HG03025 (cell line): Measurements from ENCODE around the gene DAAM1.

Experiments used
- ATAC-seq: cut with Tn5 transposase; IDR thresholded peaks from one replicate; pipeline ENCODE4 v1.9.1; 2021; ENCODE audit warnings: mild to moderate bottlenecking, moderate library complexity; ENCODE audit not compliant: unreplicated experiment, low FRiP score

Gene DAAM1

DNA sequence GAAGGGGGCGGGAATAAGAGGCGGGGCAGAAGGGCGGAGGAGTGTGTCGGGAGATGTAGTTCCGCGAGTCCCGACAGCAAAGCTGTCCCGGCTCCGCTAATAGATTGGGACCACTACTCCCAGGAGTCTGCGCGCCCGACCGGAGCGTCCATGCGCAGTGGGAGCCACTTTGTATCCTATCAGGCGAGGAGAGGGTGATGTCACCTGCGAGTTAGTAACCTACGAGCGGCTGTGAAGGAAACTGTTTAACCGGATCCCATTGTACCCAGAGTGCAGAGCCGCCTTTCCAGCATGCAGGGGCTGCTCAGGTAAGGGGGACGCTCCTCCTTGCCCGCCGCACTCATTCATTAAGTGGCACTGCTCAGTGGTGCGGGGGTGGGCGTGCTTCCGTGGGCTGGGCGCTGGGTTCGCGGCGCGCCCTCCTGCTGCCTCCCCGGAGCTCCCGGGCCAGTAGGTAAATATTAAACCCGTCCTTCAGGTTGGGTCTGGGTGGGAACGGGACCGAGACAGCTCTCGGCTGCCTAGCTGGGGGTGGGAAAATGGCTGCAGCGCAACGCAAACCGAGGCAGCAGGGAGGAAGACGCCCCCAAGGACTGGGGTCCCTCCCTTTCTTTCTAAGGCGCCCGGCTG is at the start of gene DAAM1:
Gene DAAM1 (plus strand): TSS at position 207 of the 630 bp plus-strand sequence. CDS start 74,811 bp downstream, outside the sequence.
- ATAC-seq: peak; percentile 89

DNA sequence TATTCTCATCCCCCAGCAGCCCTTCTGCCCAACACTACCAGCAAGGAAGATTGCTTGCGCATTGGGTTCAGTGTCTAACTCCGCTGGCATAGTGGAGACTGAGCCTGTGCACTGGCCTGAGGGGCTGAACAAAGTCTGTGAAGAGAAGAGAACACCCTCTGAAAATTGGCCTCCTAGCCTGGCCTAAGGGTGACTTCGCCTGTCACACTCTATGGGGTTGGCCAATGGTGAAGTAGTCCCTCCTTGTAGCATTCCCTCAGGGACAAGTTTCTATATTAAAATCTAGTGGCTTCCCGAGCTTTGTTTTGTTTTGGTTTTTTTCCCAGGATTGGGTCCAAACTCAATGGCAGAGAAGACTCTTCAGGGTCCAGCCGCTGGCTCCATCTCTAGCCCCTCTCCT is 49.1 kb upstream of the DAAM1 start:
- no peak for ATAC-seq

DNA sequence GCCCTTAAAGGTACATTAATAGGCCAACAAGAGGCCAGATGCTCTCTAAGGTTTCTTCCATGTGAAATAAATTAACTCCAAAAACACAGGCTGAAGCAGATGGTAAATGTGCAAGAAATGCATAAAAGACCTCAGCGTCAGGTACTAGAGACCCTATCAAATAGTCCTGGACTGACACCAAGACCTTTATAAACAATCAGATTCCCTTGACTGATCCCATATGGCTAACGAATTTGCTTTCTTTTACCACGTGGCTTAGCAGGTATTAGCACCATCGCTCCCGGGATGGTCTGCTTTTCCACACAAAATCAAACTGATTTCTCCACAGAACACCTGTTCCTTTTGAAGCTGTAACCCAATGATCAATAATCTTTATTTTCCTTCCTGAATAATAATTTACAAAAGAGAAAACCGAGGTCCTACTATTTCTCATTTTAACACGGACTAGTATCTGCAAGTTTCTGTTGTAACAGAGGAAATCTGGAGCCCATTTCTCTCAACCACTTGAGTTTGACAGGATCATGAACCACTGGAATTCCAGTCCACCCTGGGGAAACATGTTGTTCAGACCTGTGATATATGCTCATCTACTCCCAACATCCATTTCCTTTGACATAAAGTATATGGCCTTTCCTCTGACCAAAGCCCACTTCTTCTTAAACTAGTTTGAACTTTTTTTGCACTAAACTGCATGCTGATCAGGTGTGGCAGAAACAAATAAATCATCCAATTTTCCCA is 48.2 kb upstream of the DAAM1 start:
- no peak for ATAC-seq

DNA sequence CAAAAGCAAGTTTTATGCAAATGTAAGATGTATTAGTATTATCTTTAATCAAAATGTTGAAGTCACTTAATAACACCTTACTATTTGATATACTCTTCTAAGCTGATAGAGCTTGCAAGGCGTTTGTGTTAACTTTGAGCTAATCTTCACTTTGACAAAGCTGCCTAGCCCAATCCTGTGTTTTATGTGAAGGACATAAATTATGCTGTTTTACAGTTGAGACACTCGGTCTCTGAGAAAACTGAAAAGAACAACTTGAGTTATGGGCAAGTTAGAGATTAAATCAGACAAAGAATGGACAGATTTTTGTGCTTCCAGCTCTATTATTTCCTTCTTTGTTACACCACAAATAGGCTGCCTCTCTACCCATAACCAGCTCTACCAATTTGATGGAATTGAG is 42.0 kb upstream of the DAAM1 start:
- no peak for ATAC-seq

DNA sequence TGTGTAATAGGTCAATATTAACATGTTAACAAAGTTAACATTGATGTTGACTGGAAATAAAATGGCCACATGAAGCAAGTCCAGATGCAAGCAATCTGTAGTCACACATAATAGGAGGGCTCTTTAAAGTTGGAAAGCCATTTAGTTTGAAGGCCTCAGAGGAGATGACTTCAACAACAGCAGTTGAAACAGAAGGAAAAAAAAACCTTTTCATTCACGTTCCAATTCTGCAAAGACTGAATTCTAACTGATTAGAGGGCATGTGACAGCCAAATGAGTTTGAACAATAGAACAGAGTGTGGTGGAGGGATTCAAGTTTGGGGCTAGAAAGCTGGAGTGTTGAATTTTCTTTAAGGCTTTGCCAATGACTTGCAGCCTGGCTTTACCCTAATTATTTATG is 41.5 kb upstream of the DAAM1 start:
- ATAC-seq: no peak

DNA sequence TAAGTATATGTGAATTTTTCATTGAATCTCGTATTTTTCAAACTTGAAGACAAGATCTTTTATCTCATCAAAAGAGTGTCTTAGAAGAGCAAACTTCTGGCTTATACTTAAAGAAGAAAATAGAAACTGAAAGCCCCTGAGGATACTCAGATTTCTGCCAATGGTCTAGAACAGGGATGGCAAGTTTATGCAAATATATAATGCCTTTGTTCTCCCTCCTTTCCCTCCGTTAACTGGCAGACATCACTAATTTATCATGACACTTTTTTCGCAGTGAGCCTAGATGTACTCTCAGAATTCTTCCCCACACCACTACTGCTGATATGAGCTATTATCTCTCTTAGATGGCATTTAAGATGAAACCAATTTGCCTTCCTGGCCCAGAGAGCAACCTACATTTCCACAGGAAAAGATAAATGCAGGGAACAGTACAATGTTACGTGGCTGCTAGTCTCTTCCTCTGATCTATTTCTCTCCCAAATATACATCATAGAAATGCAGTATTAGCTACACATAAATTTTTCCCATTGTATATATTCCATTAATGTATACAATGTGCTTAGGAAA is 40.0 kb upstream of the DAAM1 start:
- ATAC-seq: peak; percentile 82

DNA sequence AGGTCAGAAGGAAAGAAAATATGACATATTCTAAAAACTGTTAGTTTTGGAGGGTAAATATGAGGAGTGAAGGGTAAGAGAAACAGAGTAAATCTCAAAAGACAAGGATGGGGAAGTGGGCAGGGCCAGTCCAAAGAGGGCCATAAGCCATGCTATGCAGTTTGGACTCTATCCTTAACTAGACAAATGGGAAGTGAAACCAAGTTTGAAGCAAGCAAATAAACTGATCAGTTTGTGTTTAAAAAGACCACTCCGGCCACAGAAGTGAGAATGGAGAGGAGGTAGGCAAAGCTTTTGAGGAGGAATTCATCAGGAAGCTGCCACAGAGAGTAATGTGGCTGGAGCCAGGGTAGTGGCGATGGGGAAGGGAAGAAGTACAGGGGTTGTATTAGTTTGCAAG is 37.5 kb upstream of the DAAM1 start:
- ATAC-seq: peak; percentile 71

DNA sequence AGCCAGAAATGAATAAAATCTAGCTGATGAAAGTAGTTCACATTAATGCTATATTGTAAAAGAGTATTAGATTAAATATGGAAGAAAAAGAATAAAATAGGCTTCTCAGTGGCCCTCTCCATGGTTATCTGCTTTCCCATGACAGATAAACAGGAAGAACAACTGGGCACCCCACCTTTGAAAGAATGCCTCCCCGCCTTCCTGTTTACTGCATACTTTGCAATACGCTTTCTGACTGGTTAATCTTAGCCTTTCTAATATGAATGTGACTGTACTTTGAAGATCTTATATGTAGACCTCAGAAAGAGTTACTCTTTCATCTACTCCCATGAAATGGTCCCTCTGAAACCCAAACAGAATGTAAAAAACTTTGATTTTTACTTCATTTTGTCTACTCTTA is 34.1 kb upstream of the DAAM1 start:
- ATAC-seq: no peak

DNA sequence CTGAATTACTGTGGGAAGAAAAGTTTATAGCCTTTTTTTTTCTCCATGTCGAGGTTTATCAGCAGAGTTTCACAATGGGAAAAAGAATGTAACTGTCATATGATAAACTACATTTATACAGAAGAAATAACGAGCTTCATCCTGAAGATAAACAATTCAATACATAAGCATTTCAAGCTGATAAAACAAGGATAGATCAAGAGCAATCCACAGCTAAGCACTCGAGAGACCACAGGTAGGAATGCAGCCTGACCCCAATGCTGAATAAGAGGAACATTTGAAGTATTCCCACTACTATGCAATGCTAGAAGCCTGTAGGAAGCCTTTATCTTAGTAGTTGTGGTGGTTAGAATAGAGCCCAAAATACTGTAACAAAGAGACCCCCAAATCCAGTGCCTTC is 32.6 kb upstream of the DAAM1 start:
- no peak for ATAC-seq

DNA sequence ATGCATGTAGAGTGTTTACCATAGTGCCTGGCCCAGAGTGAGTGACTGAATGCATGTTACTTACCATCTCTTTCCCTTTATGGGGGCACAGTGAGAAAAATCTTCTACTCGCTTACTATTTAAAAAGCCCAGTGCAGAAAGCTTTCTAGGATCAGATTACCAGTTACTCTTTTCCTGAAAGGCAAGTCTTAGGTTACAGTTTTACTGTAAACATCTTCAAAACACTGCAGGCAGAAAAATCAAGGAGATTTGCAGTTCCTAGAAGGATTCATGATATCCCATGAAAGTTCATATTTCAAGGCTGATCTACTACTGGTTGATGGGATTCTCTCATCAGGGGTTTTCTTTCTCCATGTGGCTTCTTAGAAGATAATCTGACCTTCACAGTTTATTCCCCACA is 29.3 kb upstream of the DAAM1 start:
- ATAC-seq: no peak

DNA sequence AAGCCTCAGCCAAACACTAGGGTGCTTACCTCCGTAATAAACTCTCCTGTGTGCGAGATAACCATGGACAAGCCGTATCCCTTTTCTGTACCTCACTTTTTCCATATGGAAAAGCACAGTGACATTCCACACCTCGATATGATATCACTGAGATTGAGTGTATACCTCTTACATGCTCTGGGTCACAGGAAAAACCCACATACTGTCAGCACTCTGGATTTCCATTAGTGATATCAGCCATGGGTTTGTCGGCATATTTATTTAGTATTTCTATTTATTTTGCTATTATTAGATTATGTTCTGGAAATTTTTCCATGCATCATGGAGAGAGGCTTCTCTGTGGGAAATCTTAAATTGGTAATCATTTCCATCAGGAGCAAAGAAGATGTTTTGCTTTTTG is 28.0 kb upstream of the DAAM1 start:
- no peak for ATAC-seq

DNA sequence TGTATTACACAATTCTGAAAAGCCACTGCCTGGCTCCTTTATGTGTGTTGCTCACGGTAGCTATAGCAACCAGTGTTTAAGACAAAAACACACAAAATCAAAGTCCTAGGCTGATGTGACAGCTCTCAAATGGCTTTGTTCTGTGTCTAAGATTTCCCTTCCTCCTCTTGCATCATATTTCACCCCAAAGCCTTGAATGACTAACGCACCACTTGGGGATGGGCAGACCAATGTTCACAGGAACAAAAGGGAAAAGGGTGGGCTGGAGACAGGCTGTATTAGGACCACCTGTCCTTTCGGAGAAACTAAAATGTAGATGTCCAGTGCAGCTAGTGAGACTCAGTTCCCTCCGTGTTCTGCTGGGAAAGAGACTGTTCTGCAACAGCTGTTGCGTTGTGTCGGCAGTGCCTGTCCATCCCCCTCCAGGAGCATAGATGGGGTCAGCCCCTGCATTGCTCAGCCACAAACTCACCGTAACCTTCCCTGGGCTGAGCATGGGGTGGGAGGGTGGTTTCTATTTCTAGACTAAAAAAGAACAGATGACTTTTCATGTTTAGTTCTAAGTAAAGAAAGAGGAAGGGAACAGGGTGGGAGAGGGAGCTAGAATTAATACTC is 26.8 kb upstream of the DAAM1 start:
- ATAC-seq: no peak

DNA sequence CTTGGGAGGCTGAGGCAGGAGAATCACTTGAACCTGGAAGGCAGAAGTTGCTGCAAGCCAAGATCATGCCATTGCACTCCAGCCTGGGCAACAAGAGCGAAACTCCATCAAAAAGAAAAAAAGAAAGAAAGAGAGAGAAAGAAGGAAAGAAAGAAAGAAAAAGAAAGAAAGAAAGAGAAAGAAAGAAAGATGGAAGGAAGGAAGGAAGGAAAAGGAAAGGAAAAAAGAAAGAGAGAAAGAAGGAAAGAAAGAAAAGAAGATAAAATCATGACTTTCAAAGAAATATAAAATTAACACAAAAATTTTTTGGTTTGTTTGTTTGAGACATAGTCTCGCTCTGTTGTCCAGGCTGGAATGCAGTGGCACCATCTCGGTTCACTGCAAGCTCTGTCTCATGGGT is 22.2 kb upstream of the DAAM1 start:
- no peak for ATAC-seq

DNA sequence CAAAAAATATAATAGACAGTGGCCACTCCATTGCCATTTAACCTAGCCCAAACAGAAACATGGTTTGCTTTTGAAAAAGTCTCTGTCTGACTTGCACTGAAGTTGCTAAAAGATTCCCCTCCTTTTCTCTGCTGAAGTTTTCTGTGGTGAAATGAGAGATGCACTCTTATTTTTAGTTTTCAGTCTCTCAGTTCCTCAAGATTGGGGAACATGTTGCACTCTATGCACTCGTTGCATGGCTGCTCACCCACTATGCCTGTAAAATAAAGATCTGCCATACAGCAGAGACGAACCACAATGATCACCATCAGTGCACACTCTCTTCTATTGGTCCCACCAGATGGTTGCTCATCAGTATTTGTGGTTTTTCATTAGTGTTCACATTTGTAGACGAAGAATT is 13.1 kb upstream of the DAAM1 start:
- ATAC-seq: peak; percentile 97

DNA sequence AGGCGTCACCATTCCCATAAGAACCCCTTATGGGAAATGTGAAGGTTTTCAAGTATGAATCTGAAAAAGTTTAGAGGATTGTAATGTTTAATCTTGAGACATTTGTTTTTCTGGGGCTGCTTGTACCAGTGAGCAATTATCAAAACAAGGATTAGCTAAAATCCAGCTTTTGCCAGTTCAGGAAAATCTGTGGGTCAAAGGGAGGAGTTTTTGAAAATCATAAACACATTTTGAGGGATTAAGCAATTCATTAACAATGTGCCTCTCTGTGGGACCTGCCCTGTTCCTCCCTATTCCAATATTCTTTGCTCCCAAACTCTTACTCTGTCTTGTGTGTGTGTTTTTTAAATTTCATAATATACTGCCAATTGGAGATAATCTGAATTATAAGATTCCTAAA is 11.7 kb upstream of the DAAM1 start:
- no peak for ATAC-seq

DNA sequence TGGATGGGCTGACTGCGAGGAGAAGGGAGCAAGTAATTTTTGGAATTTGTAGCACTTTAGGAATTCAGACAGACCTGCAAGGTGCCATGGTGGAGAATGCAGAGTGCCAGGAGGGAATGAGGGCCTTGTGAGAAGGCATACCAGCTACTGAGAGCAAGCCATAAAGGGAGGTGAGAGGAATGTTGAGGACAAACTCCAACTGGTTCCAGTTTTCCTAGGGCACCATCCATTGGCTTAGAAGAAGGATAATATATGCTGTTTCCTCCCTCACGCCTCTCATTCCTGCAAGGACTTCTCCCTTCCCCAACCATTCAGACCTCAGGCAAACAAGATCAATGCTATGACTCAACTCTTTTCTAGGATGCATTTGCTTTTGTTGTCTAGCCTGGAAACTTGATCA is 11.2 kb upstream of the DAAM1 start:
- ATAC-seq: no peak

DNA sequence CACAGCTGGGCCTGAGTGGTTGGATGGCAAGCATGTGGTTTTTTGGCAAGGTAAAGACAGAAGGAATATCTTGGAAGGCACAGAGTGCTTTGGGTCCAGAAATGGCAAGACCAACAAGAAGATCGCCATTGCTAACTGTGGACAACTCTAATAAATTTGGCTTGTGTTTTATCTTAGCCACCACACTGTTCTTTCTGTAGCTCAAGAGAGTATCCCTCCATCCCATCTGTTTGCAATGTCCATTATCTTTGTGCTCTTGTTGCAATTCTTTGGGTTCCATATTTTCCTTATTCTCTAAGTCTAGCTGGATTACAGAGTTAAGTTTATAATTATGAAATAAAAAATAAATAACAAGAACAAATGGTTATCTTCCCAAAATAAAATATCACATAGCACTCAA is 6.7 kb upstream of the DAAM1 start:
- no peak for ATAC-seq

DNA sequence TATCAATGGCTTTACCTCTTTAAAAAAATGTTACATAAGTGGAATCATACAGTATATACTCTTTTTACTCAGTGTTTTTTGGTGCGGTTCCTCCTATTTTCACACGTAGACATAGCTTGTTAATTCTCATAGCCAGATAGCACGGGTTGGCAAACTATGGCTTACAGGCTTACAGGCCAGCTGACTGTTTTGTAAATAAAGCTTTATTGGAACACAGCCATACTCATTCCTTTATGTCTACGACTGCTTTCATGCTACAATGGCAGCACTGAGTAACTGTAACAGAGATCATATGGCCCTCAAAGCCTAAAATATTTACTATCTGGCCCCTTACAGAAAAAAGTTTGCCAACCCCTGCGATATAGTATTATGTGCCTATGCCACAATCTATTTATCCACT is 5.8 kb upstream of the DAAM1 start:
- no peak for ATAC-seq

DNA sequence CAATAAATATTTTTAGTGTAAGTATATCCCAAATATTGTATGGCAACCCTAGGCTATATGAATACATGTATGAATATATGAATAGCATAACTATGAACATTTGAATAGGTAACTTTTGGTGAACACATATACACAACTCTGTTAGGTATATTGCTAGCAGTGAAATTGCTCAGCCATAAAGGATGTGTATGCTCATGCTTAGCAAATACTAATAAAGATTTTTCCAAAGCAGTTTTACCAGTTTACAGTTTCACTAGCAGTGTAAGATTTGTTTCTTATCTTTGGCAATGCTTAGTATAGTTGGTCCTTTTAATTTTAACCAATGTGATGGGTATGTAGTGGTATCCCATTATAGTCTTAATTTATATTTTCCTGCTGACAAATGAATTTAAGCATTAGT is 5.3 kb upstream of the DAAM1 start:
- no peak for ATAC-seq

DNA sequence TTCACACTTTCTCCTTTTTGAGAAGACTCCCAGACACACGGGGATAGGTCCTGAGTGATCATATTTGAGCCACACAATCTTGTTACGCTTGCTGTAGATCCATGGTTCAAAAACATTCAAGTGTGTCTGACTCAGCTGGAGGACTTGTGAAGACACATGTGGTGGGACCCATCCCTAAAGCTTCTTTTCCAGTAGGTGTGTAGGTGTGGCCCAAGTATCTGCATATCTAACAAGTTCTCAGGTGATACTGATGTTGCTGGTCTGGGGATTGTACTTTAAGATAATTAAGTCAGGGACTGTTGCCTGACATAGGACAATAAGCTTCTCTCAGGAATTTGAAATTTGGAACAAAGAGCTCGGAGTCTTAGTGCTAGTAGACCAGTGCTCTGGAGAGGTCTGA is 4.1 kb upstream of the DAAM1 start:
- ATAC-seq: no peak

DNA sequence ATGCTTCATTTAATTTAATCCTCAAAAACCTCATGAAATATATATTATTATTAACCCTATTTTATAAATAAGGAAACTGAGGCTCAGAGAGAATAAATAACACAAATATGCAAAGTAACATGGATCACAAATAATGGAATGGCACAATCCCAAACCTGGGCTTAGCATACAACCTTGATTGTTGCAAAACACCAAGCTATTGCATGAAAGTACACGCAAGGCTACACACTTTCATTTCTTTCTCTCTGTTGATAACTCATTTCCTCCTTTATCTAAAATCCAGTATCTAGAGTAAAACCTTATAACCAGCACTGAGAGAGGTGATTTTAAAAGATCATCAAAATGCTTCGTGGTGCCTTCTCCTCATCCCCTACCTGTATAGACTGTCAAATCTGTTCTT is 2.8 kb upstream of the DAAM1 start:
- no peak for ATAC-seq

DNA sequence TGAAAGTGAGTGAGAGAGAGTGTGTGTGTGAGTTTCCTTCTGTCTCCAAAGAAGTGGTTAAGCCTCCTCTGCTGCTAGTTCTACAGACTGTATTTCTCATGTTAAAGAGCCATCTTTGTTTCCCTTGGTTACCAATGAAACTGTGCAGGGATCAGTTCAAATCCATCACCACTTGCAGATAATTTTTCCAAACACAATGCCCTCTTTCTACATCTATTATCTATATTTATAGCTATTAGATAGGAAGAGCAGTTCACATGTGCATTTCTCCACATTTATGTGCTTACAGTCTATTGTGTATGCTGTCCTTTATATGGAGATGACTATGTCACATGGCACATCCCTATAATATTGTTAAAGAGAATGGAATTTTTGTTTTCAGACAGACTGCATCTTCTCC is 2.2 kb upstream of the DAAM1 start:
- ATAC-seq: no peak
